Stimulated activated memory B cell treated with anti-CD40 and anti-IgM and Interleukin-4, amounts not matched to agents 10 μg/mL and 1 μg/mL and 100 μg/mL, for 72 hours (primary cell): Measurements from ENCODE around the gene ABLIM2.

Experiments
- ATAC-seq: fragments of 150-1000 bp; cut with Tn5 transposase; 2 replicates; pipeline ENCODE4 v1.10.0; 2021
- H3K27ac Mint-ChIP-seq: one replicate; pipeline ENCODE4 v1.8.0; 2022; ENCODE audit warnings: mild to moderate bottlenecking, mixed read lengths
- H3K27me3 Mint-ChIP-seq: one replicate; pipeline ENCODE4 v1.8.0; 2022; ENCODE audit warnings: mixed read lengths
- H3K36me3 Mint-ChIP-seq: one replicate; pipeline ENCODE4 v1.8.0; 2022; ENCODE audit warnings: mixed read lengths
- H3K4me1 Mint-ChIP-seq: one replicate; pipeline ENCODE4 v1.8.0; 2022; ENCODE audit warnings: mixed read lengths
- H3K4me3 Mint-ChIP-seq: one replicate; pipeline ENCODE4 v1.8.0; 2022; ENCODE audit warnings: mild to moderate bottlenecking, moderate library complexity, mixed read lengths
- H3K9me3 Mint-ChIP-seq: one replicate; pipeline ENCODE4 v1.8.0; 2022; ENCODE audit warnings: mixed read lengths

The ABLIM2 gene

DNA sequence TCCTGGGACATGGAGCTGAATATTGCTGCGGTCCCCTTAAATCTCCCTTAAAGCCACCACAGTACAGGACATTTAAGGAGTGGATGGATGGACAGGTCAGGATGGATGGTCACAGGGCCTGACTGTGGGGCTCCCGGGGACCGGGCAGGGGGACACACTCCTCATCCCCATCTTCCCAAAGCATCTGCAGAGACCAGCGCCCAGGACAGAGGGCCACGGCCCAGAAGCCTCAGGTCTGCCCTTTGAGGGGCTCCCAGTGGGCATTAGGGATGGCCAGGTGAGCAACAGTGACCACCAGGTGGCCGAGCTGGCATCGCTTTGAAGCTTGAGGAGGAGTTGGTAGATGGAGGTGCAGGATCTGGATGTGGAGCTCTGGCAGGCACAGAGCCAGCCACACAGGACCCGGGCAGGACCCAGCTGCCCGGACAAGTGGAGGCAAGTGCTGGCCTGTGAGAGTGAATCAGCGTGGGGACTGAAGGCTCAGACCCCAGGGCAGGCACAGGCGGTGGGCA is 51.4 kb downstream of the ABLIM2 start:
- H3K36me3 Mint-ChIP-seq: peaks cover 25% of the 10 kb centered on the region
- H3K9me3 Mint-ChIP-seq: peaks cover 3% of the 10 kb centered on the region
- ATAC-seq: no peak
- no peaks in the 10 kb centered on the region for H3K4me1 Mint-ChIP-seq
- H3K27ac Mint-ChIP-seq: no peak overlapping the region
- H3K4me3 Mint-ChIP-seq: no peak overlapping the region
- H3K27me3 Mint-ChIP-seq: peaks cover 22% of the 10 kb centered on the region

DNA sequence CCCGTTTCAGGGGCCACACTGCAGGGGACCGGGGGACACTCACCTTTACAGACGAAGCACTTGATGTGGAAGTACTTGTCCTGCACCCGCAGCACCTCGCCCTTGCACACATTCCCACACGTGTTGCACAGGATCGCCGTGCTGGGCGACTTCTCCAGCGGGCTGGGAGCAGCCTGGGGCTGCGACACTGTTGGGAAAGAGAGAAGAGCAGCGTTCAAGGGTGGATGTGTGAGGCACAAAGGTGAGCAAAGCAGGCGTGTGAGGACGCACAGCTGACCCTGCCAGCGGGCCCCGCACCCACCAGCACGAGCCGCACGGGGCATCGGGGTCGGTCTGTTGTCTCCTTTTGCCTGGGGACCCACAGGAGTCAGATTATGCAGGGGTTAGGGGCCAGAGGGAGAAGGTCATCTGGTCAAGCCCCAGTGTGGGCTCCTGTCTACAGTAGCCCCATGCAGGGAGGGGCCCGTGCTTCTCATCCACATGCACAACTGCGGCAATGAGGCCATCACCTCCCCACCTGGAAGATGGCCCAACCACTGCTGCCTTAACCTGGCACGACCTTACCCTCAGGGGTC is 52.1 kb downstream of the ABLIM2 start:
- Mint-ChIP-seq H3K27me3 (peaks cover 22% of the 10 kb centered on the region), H3K36me3 (peaks cover 25% of the 10 kb centered on the region), H3K4me1 (no peaks in the 10 kb centered on the region), H3K4me3 (no peak overlapping the region), H3K9me3 (peaks cover 3% of the 10 kb centered on the region), H3K27ac (no peak overlapping the region)
- no peak for ATAC-seq

DNA sequence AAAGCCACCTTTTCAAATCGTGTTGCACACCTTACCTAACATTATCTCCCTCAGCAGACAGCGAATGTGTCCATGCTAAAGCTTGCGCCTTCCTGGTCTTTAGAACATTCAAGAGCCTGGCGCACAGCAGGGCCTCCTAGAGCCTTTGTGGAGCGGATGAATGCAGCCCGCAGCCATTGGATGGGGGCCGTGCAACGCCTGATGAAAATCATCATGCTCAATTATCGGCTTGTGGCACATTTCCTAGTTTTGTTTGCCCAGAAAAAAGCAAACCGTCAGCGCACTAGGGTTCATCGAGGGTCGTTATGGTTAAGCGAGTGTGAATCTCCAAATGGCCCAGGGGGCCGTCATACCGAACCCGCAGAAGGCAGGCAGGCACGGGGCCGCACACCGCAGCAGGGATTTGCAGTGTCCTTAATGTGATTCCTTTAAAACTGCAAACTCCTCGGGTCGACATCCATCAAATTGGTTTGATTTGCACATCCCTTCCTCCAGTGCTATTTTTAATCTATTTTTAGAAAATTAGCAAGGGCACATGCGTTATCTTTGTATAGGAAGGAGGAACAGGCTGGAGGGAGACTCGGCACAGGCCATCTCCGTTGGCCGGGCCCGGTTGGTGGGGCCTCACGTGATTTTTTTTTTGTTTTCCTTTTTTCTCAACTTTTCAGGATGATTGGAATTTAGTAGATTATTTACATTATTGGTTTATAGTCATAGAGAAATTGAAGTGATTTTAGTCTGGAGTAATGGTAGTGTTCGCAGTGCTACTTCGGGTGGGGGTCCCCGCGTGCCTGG is 53.1 kb downstream of the ABLIM2 start:
- Mint-ChIP-seq H3K27me3 (peaks cover 22% of the 10 kb centered on the region), H3K4me1 (no peaks in the 10 kb centered on the region), H3K4me3 (no peak overlapping the region), H3K27ac (no peak overlapping the region), H3K9me3 (peaks cover 3% of the 10 kb centered on the region), H3K36me3 (peaks cover 25% of the 10 kb centered on the region)
- ATAC-seq: no peak

DNA sequence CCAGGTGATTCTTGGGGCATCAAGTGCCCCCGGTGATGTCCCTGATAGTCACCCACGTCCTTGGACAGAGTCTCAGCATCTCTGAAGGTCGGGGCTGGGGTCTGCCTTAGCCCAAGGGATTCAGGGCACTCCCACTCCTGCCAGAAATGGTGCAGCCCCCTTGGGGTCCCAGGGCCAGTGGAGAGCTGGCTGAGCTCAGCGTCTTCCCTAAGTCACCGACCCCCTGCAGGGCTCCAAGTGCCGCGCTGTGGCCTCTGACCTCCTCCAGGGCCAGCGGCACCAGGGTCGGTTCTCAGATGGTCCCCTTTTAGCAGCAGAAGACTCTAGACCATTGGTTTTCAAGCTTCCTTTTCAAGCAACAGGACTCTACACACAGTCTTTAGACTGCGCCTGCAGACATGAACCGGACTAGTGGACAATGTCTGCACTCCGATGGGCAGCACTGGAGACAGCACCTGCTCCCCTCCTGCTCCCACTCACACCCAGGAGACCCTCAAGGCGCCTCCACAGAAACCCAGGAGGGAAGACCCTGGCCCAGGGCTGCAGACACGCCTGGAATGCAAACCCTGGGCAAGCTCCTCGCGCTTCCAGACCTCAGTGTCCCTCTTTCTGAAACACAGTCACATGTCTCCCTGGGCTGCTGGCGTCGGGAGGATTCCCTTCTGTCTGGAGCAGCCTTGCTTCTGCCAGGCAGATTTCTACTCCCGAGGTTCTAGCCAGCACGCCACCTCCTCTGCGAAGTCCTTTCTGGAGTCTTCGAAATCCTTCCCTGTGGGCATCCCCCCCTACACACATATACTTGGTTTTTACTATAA is 53.9 kb downstream of the ABLIM2 start:
- ATAC-seq: no peak
- Mint-ChIP-seq H3K4me1 (no peaks in the 10 kb centered on the region), H3K27me3 (peaks cover 15% of the 10 kb centered on the region), H3K4me3 (no peak overlapping the region), H3K36me3 (peaks cover 29% of the 10 kb centered on the region), H3K27ac (no peak overlapping the region), H3K9me3 (peaks cover 3% of the 10 kb centered on the region)

DNA sequence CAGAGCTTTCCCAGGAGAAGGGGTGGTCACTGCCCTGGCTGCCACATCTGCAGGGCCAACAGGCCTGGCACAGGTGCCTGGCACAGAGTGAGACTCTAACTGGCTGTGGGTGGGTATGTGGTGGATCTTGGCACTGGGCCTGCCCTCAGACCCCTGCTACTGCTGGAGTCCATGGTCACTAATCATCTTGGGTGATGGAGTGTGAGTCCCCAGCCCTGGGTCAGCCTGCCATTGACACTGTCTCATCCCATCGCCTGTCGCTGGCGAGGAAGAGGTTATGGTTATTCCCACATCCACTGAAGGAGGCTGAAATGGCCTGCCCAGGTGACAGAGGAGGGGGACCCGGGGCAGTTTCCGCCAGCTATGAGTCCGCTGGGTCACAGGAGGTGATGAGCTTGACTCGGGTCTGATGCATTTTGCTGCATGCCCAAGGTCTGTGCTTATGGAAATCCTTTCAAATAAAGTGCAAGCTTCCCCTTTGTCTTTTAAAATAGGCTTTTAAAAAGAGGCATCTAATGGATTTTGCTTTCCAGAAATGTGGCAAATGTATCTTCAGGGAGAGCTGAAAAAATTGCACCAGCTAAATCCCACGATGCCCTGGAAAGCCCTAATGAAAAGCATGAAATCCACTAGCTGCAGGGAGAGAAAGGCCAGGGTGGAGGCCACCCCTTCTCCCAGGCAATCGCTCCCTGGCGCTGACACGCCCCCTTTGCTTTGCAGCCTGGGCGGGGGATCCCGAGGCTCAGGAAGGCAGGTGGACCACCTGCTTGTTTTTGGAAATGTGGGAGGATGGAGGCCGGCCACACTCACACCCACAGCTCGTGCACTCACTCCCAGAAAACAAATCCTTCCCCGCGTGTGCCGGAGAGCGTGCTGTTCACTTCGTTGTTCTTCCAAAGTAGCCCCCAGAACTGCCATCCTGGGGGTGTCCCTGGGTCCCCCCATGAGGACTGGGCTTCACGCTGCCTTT is 54.9 kb downstream of the ABLIM2 start:
- no peak for ATAC-seq
- H3K4me1 Mint-ChIP-seq: no peaks in the 10 kb centered on the region

GRCh38 chr4:8102831-8103230 is 55.8 kb downstream of the ABLIM2 start:
- H3K36me3 Mint-ChIP-seq: peaks cover 24% of the 10 kb centered on the region
- ATAC-seq: no peak
- no peaks in the 10 kb centered on the region for H3K27me3 Mint-ChIP-seq
- no peak overlapping the region for H3K27ac Mint-ChIP-seq
- no peak overlapping the region for H3K4me3 Mint-ChIP-seq
- H3K9me3 Mint-ChIP-seq: peaks cover 3% of the 10 kb centered on the region
- no peaks in the 10 kb centered on the region for H3K4me1 Mint-ChIP-seq

More for the DNA sequence above, 54.9 kb downstream of the ABLIM2 start:
- Mint-ChIP-seq H3K4me3 (no peak overlapping the region), H3K27me3 (peaks cover 5% of the 10 kb centered on the region), H3K9me3 (peaks cover 3% of the 10 kb centered on the region), H3K36me3 (peaks cover 24% of the 10 kb centered on the region), H3K27ac (no peak overlapping the region)

- Mint-ChIP-seq H3K27me3 (no peaks in the 10 kb centered on the region), H3K27ac (no peak overlapping the region), H3K36me3 (peaks cover 24% of the 10 kb centered on the region), H3K4me1 (no peaks in the 10 kb centered on the region), H3K9me3 (peaks cover 3% of the 10 kb centered on the region), H3K4me3 (no peak overlapping the region)
- no peak for ATAC-seq
Observed at GRCh38 chr4:8102076-8102355, 56.6 kb downstream of the ABLIM2 start.

- Mint-ChIP-seq H3K36me3 (peaks cover 25% of the 10 kb centered on the region), H3K27me3 (no peaks in the 10 kb centered on the region), H3K4me1 (no peaks in the 10 kb centered on the region), H3K27ac (no peak overlapping the region), H3K9me3 (peaks cover 3% of the 10 kb centered on the region), H3K4me3 (no peak overlapping the region)
- ATAC-seq: no peak
Observed at GRCh38 chr4:8101213-8102075, 57.2 kb downstream of the ABLIM2 start.

- H3K36me3 Mint-ChIP-seq: peaks cover 29% of the 10 kb centered on the region
Observed at GRCh38 chr4:8099981-8100464, 58.6 kb downstream of the ABLIM2 start.

GRCh38 chr4:8098506-8098905 is 60.1 kb downstream of the ABLIM2 start:
- no peak overlapping the region for H3K4me3 Mint-ChIP-seq
- H3K27me3 Mint-ChIP-seq: no peaks in the 10 kb centered on the region
- no peak for ATAC-seq
- H3K9me3 Mint-ChIP-seq: peaks cover 16% of the 10 kb centered on the region
- H3K27ac Mint-ChIP-seq: no peak overlapping the region
- peaks cover 39% of the 10 kb centered on the region for H3K36me3 Mint-ChIP-seq
- no peaks in the 10 kb centered on the region for H3K4me1 Mint-ChIP-seq

More at GRCh38 chr4:8099981-8100464, 58.6 kb downstream of the ABLIM2 start:
- H3K4me3 Mint-ChIP-seq: no peak overlapping the region
- H3K27me3 Mint-ChIP-seq: no peaks in the 10 kb centered on the region
- peaks cover 4% of the 10 kb centered on the region for H3K9me3 Mint-ChIP-seq
- no peak overlapping the region for H3K27ac Mint-ChIP-seq
- ATAC-seq: no peak
- H3K4me1 Mint-ChIP-seq: no peaks in the 10 kb centered on the region

DNA sequence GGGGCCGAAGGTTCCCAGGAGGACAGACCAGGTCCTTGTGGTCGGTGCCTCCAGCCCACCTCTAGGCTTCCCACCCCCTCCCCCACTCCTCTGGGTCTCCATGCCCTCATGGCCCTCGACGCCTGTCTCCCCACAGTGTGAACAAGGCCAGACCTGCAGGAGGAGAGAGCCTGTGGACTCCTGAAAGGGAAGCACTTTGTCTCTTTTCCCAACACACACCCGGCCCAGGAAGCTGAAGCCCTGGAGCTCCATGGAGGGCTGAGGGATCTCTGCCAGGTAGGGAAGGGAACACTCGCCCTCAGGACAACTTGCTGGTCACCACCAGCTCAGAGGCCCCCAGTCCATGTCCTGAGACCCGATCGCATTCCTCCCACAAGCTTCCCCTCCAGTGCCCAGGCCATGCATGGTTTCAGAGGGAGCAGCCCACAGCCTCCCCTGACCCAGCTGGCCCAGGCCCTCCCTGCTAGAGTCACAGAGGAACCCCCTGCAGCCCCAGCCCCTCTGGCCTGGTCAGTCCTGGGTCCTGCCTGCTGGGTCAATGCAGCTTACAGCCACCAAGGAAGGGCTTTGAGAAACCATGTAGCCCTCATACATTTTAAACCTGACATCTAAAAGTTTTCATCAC is 60.8 kb downstream of the ABLIM2 start:
- Mint-ChIP-seq H3K4me3 (no peak overlapping the region), H3K36me3 (peaks cover 40% of the 10 kb centered on the region), H3K9me3 (peaks cover 16% of the 10 kb centered on the region), H3K27me3 (no peaks in the 10 kb centered on the region), H3K4me1 (no peaks in the 10 kb centered on the region), H3K27ac (no peak overlapping the region)
- ATAC-seq: no peak

- no peaks in the 10 kb centered on the region for H3K4me1 Mint-ChIP-seq
- H3K4me3 Mint-ChIP-seq: no peak overlapping the region
Observed at GRCh38 chr4:8097141-8097541, 61.5 kb downstream of the ABLIM2 start.

DNA sequence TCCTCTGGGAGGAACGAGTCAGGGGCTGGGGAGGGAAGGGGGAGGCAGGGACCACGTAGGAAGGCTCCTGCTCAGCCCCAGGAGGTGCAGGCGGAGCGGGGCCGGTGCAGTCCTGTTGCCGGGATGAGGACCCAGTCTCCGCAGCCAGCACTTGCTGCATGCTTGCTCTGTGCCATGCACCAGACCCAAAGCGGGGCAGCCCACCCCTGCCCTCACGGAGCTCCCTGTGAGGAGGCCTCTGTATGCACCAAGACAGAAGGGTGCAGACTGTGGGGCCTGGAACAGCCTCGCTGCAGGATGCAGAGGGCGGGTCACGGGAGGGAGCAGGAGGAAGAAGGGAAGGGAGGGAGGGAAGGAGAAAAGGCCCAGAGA is 61.9 kb downstream of the ABLIM2 start:
- ATAC-seq: no peak
- H3K27ac Mint-ChIP-seq: no peak overlapping the region
- peaks cover 37% of the 10 kb centered on the region for H3K36me3 Mint-ChIP-seq
- peaks cover 14% of the 10 kb centered on the region for H3K9me3 Mint-ChIP-seq
- no peak overlapping the region for H3K4me3 Mint-ChIP-seq
- H3K27me3 Mint-ChIP-seq: no peaks in the 10 kb centered on the region
- H3K4me1 Mint-ChIP-seq: no peaks in the 10 kb centered on the region

More at GRCh38 chr4:8097141-8097541, 61.5 kb downstream of the ABLIM2 start:
- Mint-ChIP-seq H3K27ac (no peak overlapping the region), H3K27me3 (no peaks in the 10 kb centered on the region), H3K9me3 (peaks cover 14% of the 10 kb centered on the region), H3K36me3 (peaks cover 37% of the 10 kb centered on the region)
- no peak for ATAC-seq
